Esophagus squamous epithelium (tissue), 5 donors: Measurements from ENCODE around the gene KCNJ10. TPM values are rescaled to one million over a fixed set of nuclear protein-coding genes. Genes with fewer than 3 reads are reported as not detected.
A peak's percentile ranks its signal among the peaks of the same experiment; 100 is the strongest.

Experiments used
- DNase-seq: peaks from one replicate; lab custom pipeline; 2025; lab: John Stamatoyannopoulos, UW
- H3K27ac ChIP-seq, 4 donors: fragments of 200-600 bp; sonication (generic); one replicate each; pipeline ENCODE4 v1.5.1; 2016 to 2019; ENCODE audit warnings: mild to moderate bottlenecking in 1 of 4
- H3K27me3 ChIP-seq, 4 donors: fragments of 200-600 bp; sonication (generic); 1 replicate in 3 of 4; 2 replicates in 1 of 4; pipeline versions ENCODE4 v1.5.1 to v1.6.0; 2017 to 2021; ENCODE audit warnings: antibody characterized with exemption in 1 of 4
- H3K36me3 ChIP-seq, 3 donors: fragments of 200-600 bp; sonication (generic); one replicate each; pipeline ENCODE4 v1.5.1; 2016 to 2019
- H3K4me1 ChIP-seq, 3 donors: fragments of 200-600 bp; sonication (generic); one replicate each; pipeline ENCODE4 v1.5.1; 2017 to 2019
- H3K4me3 ChIP-seq, 4 donors: fragments of 200-600 bp; sonication (generic); 1 replicate in 3 of 4; 2 replicates in 1 of 4; pipeline ENCODE4 v1.5.1; 2016 to 2019; ENCODE audit warnings: mild to moderate bottlenecking in 2 of 4, moderate library complexity in 1 of 4
- H3K9me3 ChIP-seq, 3 donors: fragments of 200-600 bp; sonication (generic); one replicate each; pipeline ENCODE4 v1.5.1; 2016 to 2019
- CTCF ChIP-seq, 6 experiments: fragments of 450-650 bp in 4 of 6; fragments of 200-600 bp in 2 of 6; sonication (generic) in 2 of 6; IDR thresholded peaks; one replicate each; pipeline ENCODE4 v1.5.1; 2016 to 2019; ENCODE audit warnings: antibody characterized with exemption in 6 of 6, mild to moderate bottlenecking in 4 of 6, moderate library complexity in 4 of 6
- POLR2A ChIP-seq, 4 donors: fragments of 450-650 bp; IDR thresholded peaks; one replicate each; pipeline ENCODE4 v1.6.1; 2017; ENCODE audit warnings: antibody characterized with exemption in 4 of 4, mild to moderate bottlenecking in 4 of 4, moderate library complexity in 3 of 4
- WGBS, 2 donors: methylation state at CpG; one replicate each; pipeline ENCODE4 v1.1.5; 2018; 5-methylcytosine and 5-hydroxymethylcytosine counted together
- intact Hi-C: fragments of 100-400 bp; cut with DNase I; formaldehyde crosslinking; loops from one replicate; pipeline ENCODE4 v1.15.0; 2022
- total RNA-seq, 4 donors: library from RNA; depleted of rRNA; stranded (reverse); fragments of >200 nt; gene quantifications; one replicate each; pipeline ENCODE4 v1.1.0, GENCODE V29; 2016
- donor health status: DM: yes; HTN: yes; CAD: no.

Gene KCNJ10
- total RNA-seq, 4 donors from 2014 or later, result 0.59 TPM; not detected in 3

DNA sequence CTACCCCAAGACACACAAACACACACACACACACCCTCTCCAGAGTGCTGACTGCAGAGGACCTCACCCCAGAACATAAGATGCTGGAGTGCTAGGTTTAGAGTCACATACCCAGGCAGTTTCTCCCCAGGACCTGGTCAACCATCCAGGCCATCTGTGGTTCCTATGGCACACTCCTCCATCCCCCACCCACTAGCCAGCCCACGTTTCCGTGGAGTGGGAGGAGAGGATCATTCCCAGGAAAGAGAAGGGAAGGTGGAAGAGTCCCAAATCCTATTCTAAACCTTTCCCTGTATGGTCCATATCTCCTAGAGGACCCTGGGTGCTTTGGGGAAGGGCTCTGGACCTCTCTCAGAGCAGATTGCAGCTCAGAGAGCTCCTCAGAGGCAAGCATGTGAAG lies 12.5 kb upstream of the KCNJ10 start:
- TF ChIP-seq POLR2A (IDR thresholded peaks at IDR 0.05) (no peak), CTCF (IDR thresholded peaks at IDR 0.05) (no peak)
- Histone ChIP-seq H3K27ac (no peak overlapping the region), H3K27me3 (peaks cover 4 to 68% (median 7%) of the 10 kb centered on the region in 4 donors), H3K36me3 (peaks cover 0 to 4% (median 0%) of the 10 kb centered on the region in 3 donors), H3K9me3 (no peaks in the 10 kb centered on the region), H3K4me3 (no peak overlapping the region), H3K4me1 (peaks cover 0 to 11% (median 9%) of the 10 kb centered on the region in 3 donors)
- 30 to 36% methylated on average over 2 of the region's 2 CpGs for WGBS, 2 donors
- intact Hi-C loops, result loop anchor here (5.0 to 10.0 kb wide), 2 partner anchors 35 to 148 kb away; no protein-coding TSS in a partner anchor
- DNase-seq, result no peak

- 15 to 34% methylated on average over 8 to 10 of the region's 14 CpGs for WGBS, 2 donors
- intact Hi-C loops, result loop anchor here (5.0 to 10.0 kb wide), 2 partner anchors 34 to 147 kb away; no protein-coding TSS in a partner anchor
Measured at GRCh38 chr1:160081261-160081936, 11.4 kb upstream of the KCNJ10 start, which contains the start of gene KCNJ9. KCNJ9 (plus strand) TSS chr1:160081538; CDS start chr1:160084031, 2,493 bp downstream.

GRCh38 chr1:160080381-160081100 lies 10.6 kb upstream of the KCNJ10 start:
- H3K4me1 ChIP-seq, result peaks cover 0 to 11% (median 9%) of the 10 kb centered on the region in 3 donors
- intact Hi-C loops, result loop anchor here (5.0 to 10.0 kb wide), 2 partner anchors 33 to 146 kb away; no protein-coding TSS in a partner anchor
- H3K9me3 ChIP-seq, result no peaks in the 10 kb centered on the region
- DNase-seq, result no peak
- H3K36me3 ChIP-seq, result no peaks in the 10 kb centered on the region
- peaks cover 4 to 82% (median 7%) of the 10 kb centered on the region in 4 donors for H3K27me3 ChIP-seq
- no peak for TF ChIP-seq POLR2A (IDR thresholded peaks at IDR 0.05)
- H3K27ac ChIP-seq, result no peak overlapping the region
- no peak overlapping the region for H3K4me3 ChIP-seq
- WGBS, 2 donors, result 45 to 50% methylated on average over 6 of the region's 6 CpGs

More at GRCh38 chr1:160081261-160081936, 11.4 kb upstream of the KCNJ10 start, which contains the start of gene KCNJ9:
- Histone ChIP-seq H3K27me3 (peaks cover 4 to 73% (median 7%) of the 10 kb centered on the region in 4 donors), H3K4me3 (no peak within 1 kb of the TSS), H3K36me3 (no peaks in the 10 kb centered on the region), H3K27ac (no peak within 1 kb of the TSS), H3K9me3 (no peaks in the 10 kb centered on the region), H3K4me1 (peaks cover 0 to 11% (median 9%) of the 10 kb centered on the region in 3 donors)
- DNase-seq, result no peak
- TF ChIP-seq POLR2A (IDR thresholded peaks at IDR 0.05) (no peak), CTCF (IDR thresholded peaks at IDR 0.05) (no peak)

GRCh38 chr1:160079448-160079847 lies 9.5 kb upstream of the KCNJ10 start:
- no peak for DNase-seq
- Histone ChIP-seq H3K4me3 (no peak overlapping the region), H3K27ac (no peak overlapping the region), H3K9me3 (no peaks in the 10 kb centered on the region), H3K27me3 (peaks cover 4 to 88% (median 7%) of the 10 kb centered on the region in 4 donors), H3K4me1 (peaks cover 0 to 10% (median 8%) of the 10 kb centered on the region in 3 donors), H3K36me3 (no peaks in the 10 kb centered on the region)
- intact Hi-C loops, result no loop called here
- TF ChIP-seq POLR2A (IDR thresholded peaks at IDR 0.05) (no peak), CTCF (IDR thresholded peaks at IDR 0.05) (no peak)
- WGBS, 2 donors, result 60 to 65% methylated on average over 4 of the region's 4 CpGs

- H3K9me3 ChIP-seq, result no peaks in the 10 kb centered on the region
- TF ChIP-seq POLR2A (IDR thresholded peaks at IDR 0.05) (no peak), CTCF (IDR thresholded peaks at IDR 0.05) (peak; percentile 24 to 63 (median 54))
- DNase-seq, result no peak
- WGBS, 2 donors, result 14 to 23% methylated on average over 7 to 8 of the region's 8 CpGs
- intact Hi-C loops, result no loop called here
- no peaks in the 10 kb centered on the region for H3K36me3 ChIP-seq
- peaks cover 4 to 80% (median 7%) of the 10 kb centered on the region in 4 donors for H3K27me3 ChIP-seq
- H3K4me1 ChIP-seq, result peaks cover 0 to 2% (median under 1%) of the 10 kb centered on the region in 3 donors
- no peak overlapping the region for H3K27ac ChIP-seq
- no peak overlapping the region for H3K4me3 ChIP-seq
Measured at GRCh38 chr1:160078512-160079195, 8.7 kb upstream of the KCNJ10 start.
